BLaER1 (cell line): ENCODE data around the gene ARHGAP22.

Source experiments
- H3K27ac ChIP-seq: shearing (Covaris generic); formaldehyde crosslinking; 2 replicates; pipeline ENCODE4 v1.8.1; 2022
- H3K27me3 ChIP-seq: shearing (Covaris generic); formaldehyde crosslinking; 2 replicates; pipeline ENCODE4 v1.8.1; 2022
- H3K36me3 ChIP-seq: shearing (Covaris generic); formaldehyde crosslinking; 2 replicates; pipeline ENCODE4 v1.8.1; 2022
- H3K4me1 ChIP-seq: shearing (Covaris generic); formaldehyde crosslinking; 2 replicates; pipeline ENCODE4 v1.8.1; 2022
- H3K4me2 ChIP-seq: shearing (Covaris generic); formaldehyde crosslinking; 2 replicates; pipeline ENCODE4 v1.8.1; 2022
- H3K4me3 ChIP-seq: shearing (Covaris generic); formaldehyde crosslinking; 2 replicates; pipeline ENCODE4 v1.8.1; 2022
- H3K9ac ChIP-seq: shearing (Covaris generic); formaldehyde crosslinking; 2 replicates; pipeline ENCODE4 v1.8.1; 2022
- H3K9me3 ChIP-seq: shearing (Covaris generic); formaldehyde crosslinking; 2 replicates; pipeline ENCODE4 v1.8.1; 2022
- H4K20me1 ChIP-seq: shearing (Covaris generic); formaldehyde crosslinking; 2 replicates; pipeline ENCODE4 v1.8.1; 2022
- Cebpa-rat ChIP-seq: shearing (Covaris generic); IDR thresholded peaks from 2 replicates; pipeline ENCODE4 v1.8.1; 2022

The ARHGAP22 gene

GRCh38 chr10:48590945-48591344 is 13.9 kb downstream of the ARHGAP22 start:
- Histone ChIP-seq H3K4me1 (peaks cover 14% of the 10 kb centered on the region), H4K20me1 (no peaks in the 10 kb centered on the region), H3K9me3 (peaks cover 5% of the 10 kb centered on the region; the same call in 1 of the 2 replicates), H3K4me3 (no peak overlapping the region), H3K4me2 (no peak overlapping the region), H3K27me3 (no peaks in the 10 kb centered on the region), H3K27ac (no peak overlapping the region), H3K36me3 (no peaks in the 10 kb centered on the region), H3K9ac (no peak overlapping the region)
- TF ChIP-seq Cebpa-rat: no peak

GRCh38 chr10:48589266-48589665 is 15.6 kb downstream of the ARHGAP22 start:
- Histone ChIP-seq H3K36me3 (no peaks in the 10 kb centered on the region), H3K9me3 (peaks cover 22% of the 10 kb centered on the region), H3K4me2 (no peak overlapping the region), H4K20me1 (no peaks in the 10 kb centered on the region), H3K27ac (no peak overlapping the region), H3K9ac (no peak overlapping the region), H3K4me3 (no peak overlapping the region), H3K27me3 (no peaks in the 10 kb centered on the region), H3K4me1 (peaks cover 3% of the 10 kb centered on the region; the same call in 1 of the 2 replicates)
- TF ChIP-seq Cebpa-rat: no peak

GRCh38 chr10:48587819-48588218 is 17.1 kb downstream of the ARHGAP22 start:
- TF ChIP-seq Cebpa-rat: no peak
- no peaks in the 10 kb centered on the region for H3K27me3 ChIP-seq
- H3K9me3 ChIP-seq: peaks cover 24% of the 10 kb centered on the region
- H3K4me1 ChIP-seq: no peaks in the 10 kb centered on the region
- no peaks in the 10 kb centered on the region for H3K36me3 ChIP-seq
- no peaks in the 10 kb centered on the region for H4K20me1 ChIP-seq
- H3K9ac ChIP-seq: no peak overlapping the region
- no peak overlapping the region for H3K4me2 ChIP-seq
- no peak overlapping the region for H3K4me3 ChIP-seq
- no peak overlapping the region for H3K27ac ChIP-seq

GRCh38 chr10:48587101-48587500 is 17.8 kb downstream of the ARHGAP22 start:
- H3K4me2 ChIP-seq: no peak overlapping the region
- peaks cover 24% of the 10 kb centered on the region for H3K9me3 ChIP-seq
- H3K4me1 ChIP-seq: no peaks in the 10 kb centered on the region
- H4K20me1 ChIP-seq: no peaks in the 10 kb centered on the region
- H3K27ac ChIP-seq: no peak overlapping the region
- H3K27me3 ChIP-seq: no peaks in the 10 kb centered on the region
- no peaks in the 10 kb centered on the region for H3K36me3 ChIP-seq
- H3K9ac ChIP-seq: no peak overlapping the region
- no peak for TF ChIP-seq Cebpa-rat
- no peak overlapping the region for H3K4me3 ChIP-seq

- Histone ChIP-seq H3K9me3 (peaks cover 24% of the 10 kb centered on the region), H3K4me1 (peaks cover 15% of the 10 kb centered on the region), H3K4me2 (no peak overlapping the region), H3K27ac (no peak overlapping the region), H3K4me3 (no peak overlapping the region), H3K36me3 (no peaks in the 10 kb centered on the region), H3K27me3 (no peaks in the 10 kb centered on the region), H3K9ac (no peak overlapping the region), H4K20me1 (no peaks in the 10 kb centered on the region)
- TF ChIP-seq Cebpa-rat: no peak
These were observed 21.9 kb downstream of the ARHGAP22 start for GRCh38 chr10:48582970-48583369.

GRCh38 chr10:48580236-48580635 is 24.6 kb downstream of the ARHGAP22 start:
- H4K20me1 ChIP-seq: no peaks in the 10 kb centered on the region
- no peak overlapping the region for H3K9ac ChIP-seq
- H3K36me3 ChIP-seq: no peaks in the 10 kb centered on the region
- peaks cover 12% of the 10 kb centered on the region for H3K9me3 ChIP-seq
- TF ChIP-seq Cebpa-rat: no peak
- peaks cover 22% of the 10 kb centered on the region for H3K4me1 ChIP-seq
- H3K4me3 ChIP-seq: no peak overlapping the region
- no peak overlapping the region for H3K4me2 ChIP-seq
- no peak overlapping the region for H3K27ac ChIP-seq
- H3K27me3 ChIP-seq: no peaks in the 10 kb centered on the region

- peaks cover 4% of the 10 kb centered on the region; the same call in 1 of the 2 replicates for H3K9me3 ChIP-seq
- no peak overlapping the region for H3K4me2 ChIP-seq
- peaks cover 22% of the 10 kb centered on the region for H3K4me1 ChIP-seq
- H3K27me3 ChIP-seq: no peaks in the 10 kb centered on the region
- no peaks in the 10 kb centered on the region for H4K20me1 ChIP-seq
- no peak for TF ChIP-seq Cebpa-rat
- no peak overlapping the region for H3K9ac ChIP-seq
- no peaks in the 10 kb centered on the region for H3K36me3 ChIP-seq
- H3K27ac ChIP-seq: no peak overlapping the region
- no peak overlapping the region for H3K4me3 ChIP-seq
These were observed 25.5 kb downstream of the ARHGAP22 start for GRCh38 chr10:48579251-48579960.

- Histone ChIP-seq H3K9me3 (no peaks in the 10 kb centered on the region), H3K36me3 (no peaks in the 10 kb centered on the region), H3K9ac (no peak overlapping the region), H3K27me3 (no peaks in the 10 kb centered on the region), H3K27ac (peak overlapping the region; percentile 33; the same call in 1 of the 2 replicates), H4K20me1 (no peaks in the 10 kb centered on the region), H3K4me1 (peaks cover 22% of the 10 kb centered on the region), H3K4me2 (peak overlapping the region; percentile 21; the same call in 1 of the 2 replicates), H3K4me3 (no peak overlapping the region)
- no peak for TF ChIP-seq Cebpa-rat
These were observed 27.7 kb downstream of the ARHGAP22 start for GRCh38 chr10:48577158-48577557.

- H3K27ac ChIP-seq: no peak overlapping the region
- H3K36me3 ChIP-seq: no peaks in the 10 kb centered on the region
- no peaks in the 10 kb centered on the region for H3K27me3 ChIP-seq
- no peak overlapping the region for H3K9ac ChIP-seq
- H4K20me1 ChIP-seq: no peaks in the 10 kb centered on the region
- peaks cover 22% of the 10 kb centered on the region for H3K4me1 ChIP-seq
- H3K9me3 ChIP-seq: no peaks in the 10 kb centered on the region
- no peak overlapping the region for H3K4me3 ChIP-seq
- no peak for TF ChIP-seq Cebpa-rat
- H3K4me2 ChIP-seq: no peak overlapping the region
These were observed 28.4 kb downstream of the ARHGAP22 start for GRCh38 chr10:48576501-48576900.

GRCh38 chr10:48575901-48576300 is 29.0 kb downstream of the ARHGAP22 start:
- no peaks in the 10 kb centered on the region for H3K36me3 ChIP-seq
- no peaks in the 10 kb centered on the region for H4K20me1 ChIP-seq
- H3K27me3 ChIP-seq: no peaks in the 10 kb centered on the region
- H3K4me3 ChIP-seq: no peak overlapping the region
- H3K4me2 ChIP-seq: no peak overlapping the region
- peaks cover 22% of the 10 kb centered on the region for H3K4me1 ChIP-seq
- H3K27ac ChIP-seq: no peak overlapping the region
- no peak overlapping the region for H3K9ac ChIP-seq
- TF ChIP-seq Cebpa-rat: no peak
- H3K9me3 ChIP-seq: no peaks in the 10 kb centered on the region
